CD4-positive, CD25-positive, alpha-beta regulatory T cell (primary cell): ENCODE measurements around the gene PTCRA. TPM values are rescaled to one million over a fixed set of nuclear protein-coding genes. Genes with fewer than 3 reads are reported as not detected.

Experiments used
- ATAC-seq, 2 donors: fragments of 150-1000 bp; cut with Tn5 transposase; one replicate each; pipeline ENCODE4 v1.10.0; 2021; ENCODE audit warnings: low read depth in 2 of 2, moderate number of reproducible peaks in 2 of 2, moderate library complexity in 1 of 2
- DNase-seq, 3 donors: peaks; one replicate each; pipeline versions ENCODE4 v3.0.0 to v3.0.0-alpha.2; 2012 to 2022; ENCODE audit warnings: mixed read lengths in 1 of 3
- H3K27ac ChIP-seq: one replicate; pipeline ENCODE4 v1.7.0; 2013; ENCODE audit warnings: mild to moderate bottlenecking, low read length; ENCODE audit not compliant: insufficient read depth, poor library complexity, severe bottlenecking
- H3K27me3 ChIP-seq: one replicate; pipeline ENCODE4 v1.7.0; 2013; ENCODE audit warnings: low read length; ENCODE audit not compliant: control insufficient read depth, insufficient read depth
- H3K36me3 ChIP-seq: one replicate; pipeline ENCODE4 v1.7.0; 2013; ENCODE audit warnings: mild to moderate bottlenecking, low read length, moderate library complexity; ENCODE audit not compliant: control insufficient read depth, insufficient read depth
- H3K4me1 ChIP-seq: 2 replicates; pipeline ENCODE4 v1.7.0; 2013; ENCODE audit warnings: mild to moderate bottlenecking, low read length; ENCODE audit not compliant: insufficient read depth, control insufficient read depth, poor library complexity, severe bottlenecking
- H3K4me3 ChIP-seq: one replicate; pipeline ENCODE4 v1.7.0; 2013; ENCODE audit warnings: low read depth, mild to moderate bottlenecking, low read length, moderate library complexity
- H3K9me3 ChIP-seq, 2 experiments: 1 replicate in 1 of 2; 2 replicates in 1 of 2; pipeline ENCODE4 v1.7.0; 2013; ENCODE audit warnings: low read length in 2 of 2, mild to moderate bottlenecking in 1 of 2, moderate library complexity in 1 of 2; ENCODE audit not compliant: control insufficient read depth in 2 of 2
- H3K27ac Mint-ChIP-seq, 3 donors: one replicate each; pipeline ENCODE4 v1.8.0; 2020 to 2022; ENCODE audit warnings: mild to moderate bottlenecking in 3 of 3, mixed read lengths in 3 of 3, moderate library complexity in 2 of 3
- H3K27me3 Mint-ChIP-seq: one replicate; pipeline ENCODE4 v1.8.0; 2022; ENCODE audit warnings: mild to moderate bottlenecking, mixed read lengths
- H3K36me3 Mint-ChIP-seq: one replicate; pipeline ENCODE4 v1.8.0; 2020; ENCODE audit warnings: mixed read lengths
- H3K4me1 Mint-ChIP-seq, 4 donors: one replicate each; pipeline ENCODE4 v1.8.0; 2020 to 2022; ENCODE audit warnings: mixed read lengths in 4 of 4, mild to moderate bottlenecking in 1 of 4
- H3K4me3 Mint-ChIP-seq, 4 donors: one replicate each; pipeline ENCODE4 v1.8.0; 2020 to 2022; ENCODE audit warnings: mild to moderate bottlenecking in 4 of 4, mixed read lengths in 4 of 4, moderate library complexity in 3 of 4
- H3K9me3 Mint-ChIP-seq, 7 donors: one replicate each; pipeline ENCODE4 v1.8.0; 2020 to 2022; ENCODE audit warnings: mixed read lengths in 7 of 7, mild to moderate bottlenecking in 3 of 7, moderate library complexity in 2 of 7
- polyA plus RNA-seq, 4 donors: library from polyadenylated mRNA; unstranded; fragments of 300-500 nt; fragmentation: Illumina TruSeq; gene quantifications; one replicate each; pipeline ENCODE4 v1.2.3, GENCODE V29; 2021
- total RNA-seq: library from RNA; stranded (reverse); gene quantifications from one replicate; pipeline ENCODE4 v1.2.3, GENCODE V29; 2022

Gene PTCRA
- total and polyA plus RNA-seq, 5 donors from 2014 or later = 1.1 TPM; not detected in 4

GRCh38 chr6:42969934-42970333, 54.1 kb downstream of the PTCRA start:
- H3K4me1 ChIP-seq = no peaks in the 10 kb centered on the region
- Mint-ChIP-seq H3K36me3 (peaks cover 5% of the 10 kb centered on the region), H3K4me3 (no peak overlapping the region), H3K27ac (no peak overlapping the region), H3K27me3 (no peaks in the 10 kb centered on the region), H3K4me1 (peaks cover 2 to 13% (median 6%) of the 10 kb centered on the region in 4 donors), H3K9me3 (no peaks in the 10 kb centered on the region)
- H3K27me3 ChIP-seq = no peaks in the 10 kb centered on the region
- H3K4me3 ChIP-seq = no peak overlapping the region
- H3K36me3 ChIP-seq = peaks cover 13% of the 10 kb centered on the region
- H3K27ac ChIP-seq = no peak overlapping the region
- H3K9me3 ChIP-seq = no peaks in the 10 kb centered on the region
- ATAC-seq (no peak), DNase-seq (no peak)

- Histone ChIP-seq H3K4me1 (no peaks in the 10 kb centered on the region), H3K27ac (no peak overlapping the region), H3K36me3 (peaks cover 9% of the 10 kb centered on the region), H3K27me3 (no peaks in the 10 kb centered on the region), H3K9me3 (no peaks in the 10 kb centered on the region), H3K4me3 (no peak overlapping the region)
- H3K9me3 Mint-ChIP-seq = no peaks in the 10 kb centered on the region
- no peak overlapping the region for H3K4me3 Mint-ChIP-seq
- H3K4me1 Mint-ChIP-seq = peaks cover 9 to 21% (median 9%) of the 10 kb centered on the region in 4 donors
- H3K27me3 Mint-ChIP-seq = no peaks in the 10 kb centered on the region
- ATAC-seq (no peak), DNase-seq (no peak)
- peak overlapping the region in 1 of 3 donors; percentile 15 for H3K27ac Mint-ChIP-seq
- peaks cover 5% of the 10 kb centered on the region for H3K36me3 Mint-ChIP-seq
These were observed 55.2 kb downstream of the PTCRA start for GRCh38 chr6:42970871-42971612.

GRCh38 chr6:42971746-42972327, 56.0 kb downstream of the PTCRA start:
- DNase-seq = no peak
- no peak overlapping the region for H3K27ac ChIP-seq
- no peak overlapping the region for H3K27ac Mint-ChIP-seq

GRCh38 chr6:42973926-42974325, 58.1 kb downstream of the PTCRA start:
- H3K4me3 Mint-ChIP-seq = peak overlapping the region in 1 of 4 donors; percentile 61
- H3K36me3 Mint-ChIP-seq = peaks cover 8% of the 10 kb centered on the region
- no peaks in the 10 kb centered on the region for H3K9me3 Mint-ChIP-seq
- DNase-seq (no peak), ATAC-seq (no peak)
- no peak overlapping the region for H3K4me3 ChIP-seq
- H3K9me3 ChIP-seq = no peaks in the 10 kb centered on the region
- H3K27ac ChIP-seq = no peak overlapping the region
- peaks cover 21% of the 10 kb centered on the region for H3K4me1 ChIP-seq
- no peaks in the 10 kb centered on the region for H3K27me3 Mint-ChIP-seq
- H3K4me1 Mint-ChIP-seq = peaks cover 16 to 42% (median 22%) of the 10 kb centered on the region in 4 donors
- H3K36me3 ChIP-seq = peaks cover 7% of the 10 kb centered on the region
- peak overlapping the region in 2 of 3 donors; percentile 86 to 88 for H3K27ac Mint-ChIP-seq
- H3K27me3 ChIP-seq = no peaks in the 10 kb centered on the region

More at GRCh38 chr6:42971746-42972327, 56.0 kb downstream of the PTCRA start:
- peaks cover 12 to 29% (median 15%) of the 10 kb centered on the region in 4 donors for H3K4me1 Mint-ChIP-seq
- no peak overlapping the region for H3K4me3 Mint-ChIP-seq
- no peak overlapping the region for H3K4me3 ChIP-seq
- H3K4me1 ChIP-seq = peaks cover 4% of the 10 kb centered on the region
- no peaks in the 10 kb centered on the region for H3K9me3 ChIP-seq
- H3K9me3 Mint-ChIP-seq = no peaks in the 10 kb centered on the region
- H3K36me3 Mint-ChIP-seq = peaks cover 6% of the 10 kb centered on the region
- no peak for ATAC-seq
- H3K27me3 ChIP-seq = no peaks in the 10 kb centered on the region
- H3K36me3 ChIP-seq = peaks cover 9% of the 10 kb centered on the region
- H3K27me3 Mint-ChIP-seq = no peaks in the 10 kb centered on the region

- H3K9me3 Mint-ChIP-seq = no peaks in the 10 kb centered on the region
- H3K9me3 ChIP-seq = no peaks in the 10 kb centered on the region
- H3K27me3 Mint-ChIP-seq = no peaks in the 10 kb centered on the region
- peak overlapping the region in 2 of 4 donors; percentile 5 to 32 for H3K4me3 Mint-ChIP-seq
- H3K27ac Mint-ChIP-seq = peak overlapping the region in 1 of 3 donors; percentile 46
- peaks cover 8% of the 10 kb centered on the region for H3K36me3 Mint-ChIP-seq
- H3K27me3 ChIP-seq = no peaks in the 10 kb centered on the region
- no peak overlapping the region for H3K4me3 ChIP-seq
- no peak for ATAC-seq
- peaks cover 29% of the 10 kb centered on the region for H3K4me1 ChIP-seq
- H3K4me1 Mint-ChIP-seq = peaks cover 22 to 53% (median 30%) of the 10 kb centered on the region in 4 donors
- H3K36me3 ChIP-seq = peaks cover 4% of the 10 kb centered on the region
- DNase-seq = no peak
- no peak overlapping the region for H3K27ac ChIP-seq
These were observed 59.2 kb downstream of the PTCRA start for GRCh38 chr6:42974919-42975505.

Other genes with a start within 250 kb of the PTCRA start
- not detected for gene PRPH2, start 193.5 kb upstream of the PTCRA start, total RNA-seq
- under 1 TPM in 3 of 4 donors, not detected in 1; 0.07 to 0.29 (median 0.18) TPM for gene PRPH2, start 193.5 kb upstream of the PTCRA start, polyA plus RNA-seq
- gene TBCC, start 169.9 kb upstream of the PTCRA start, total RNA-seq = 89.2 TPM
- gene TBCC, start 169.9 kb upstream of the PTCRA start, polyA plus RNA-seq = 100 to 1,000 TPM; 117 to 136 (median 134) TPM
- 47.0 TPM for gene BICRAL, start 134.0 kb upstream of the PTCRA start, total RNA-seq
- 1 to 10 TPM; 3.3 to 3.8 (median 3.4) TPM for gene BICRAL, start 134.0 kb upstream of the PTCRA start, polyA plus RNA-seq
- gene RPL7L1, start 36.4 kb upstream of the PTCRA start, total RNA-seq = 64.4 TPM
- 10 to 100 TPM; 48.4 to 60.9 (median 54.2) TPM for gene RPL7L1, start 36.4 kb upstream of the PTCRA start, polyA plus RNA-seq
- gene CNPY3, start 13.4 kb downstream of the PTCRA start, total RNA-seq = 42.9 TPM
- gene CNPY3, start 13.4 kb downstream of the PTCRA start, polyA plus RNA-seq = 10 to 100 TPM; 79.2 to 88.8 (median 84.4) TPM
- 0.99 TPM for gene GNMT, start 44.7 kb downstream of the PTCRA start, total RNA-seq
- gene GNMT, start 44.7 kb downstream of the PTCRA start, polyA plus RNA-seq = under 1 TPM in 1 of 4 donors, not detected in 3; 0.22 TPM
- gene PEX6, start 63.1 kb downstream of the PTCRA start, total RNA-seq = 20.6 TPM
- 10 to 100 TPM; 10.9 to 20.7 (median 15.2) TPM for gene PEX6, start 63.1 kb downstream of the PTCRA start, polyA plus RNA-seq
- gene PPP2R5D, start 68.5 kb downstream of the PTCRA start, total RNA-seq = 35.4 TPM
- gene PPP2R5D, start 68.5 kb downstream of the PTCRA start, polyA plus RNA-seq = 10 to 100 TPM; 23.0 to 27.3 (median 25.4) TPM
- 27.6 TPM for gene MEA1, start 97.9 kb downstream of the PTCRA start, total RNA-seq
- gene MEA1, start 97.9 kb downstream of the PTCRA start, polyA plus RNA-seq = 100 to 1,000 TPM in 1 of 4 donors, 10 to 100 TPM in 3; 71.5 to 121 (median 79.3) TPM
- gene KLHDC3, start 98.2 kb downstream of the PTCRA start, total RNA-seq = 38.6 TPM
- gene KLHDC3, start 98.2 kb downstream of the PTCRA start, polyA plus RNA-seq = 100 to 1,000 TPM; 119 to 130 (median 126) TPM
- 33.3 TPM for gene RRP36, start 105.6 kb downstream of the PTCRA start, total RNA-seq
- 10 to 100 TPM; 61.9 to 82.2 (median 71.6) TPM for gene RRP36, start 105.6 kb downstream of the PTCRA start, polyA plus RNA-seq
- 7.7 TPM for gene CUL7, start 137.8 kb downstream of the PTCRA start, total RNA-seq
- gene CUL7, start 137.8 kb downstream of the PTCRA start, polyA plus RNA-seq = 1 to 10 TPM; 2.1 to 3.5 (median 2.4) TPM
- gene MRPL2, start 143.4 kb downstream of the PTCRA start, total RNA-seq = 29.3 TPM
- 10 to 100 TPM; 45.2 to 52.6 (median 48.3) TPM for gene MRPL2, start 143.4 kb downstream of the PTCRA start, polyA plus RNA-seq
- 33.5 TPM for gene KLC4, start 143.6 kb downstream of the PTCRA start, total RNA-seq
- gene KLC4, start 143.6 kb downstream of the PTCRA start, polyA plus RNA-seq = 10 to 100 TPM in 3 of 4 donors, 1 to 10 TPM in 1; 9.3 to 15.5 (median 12.6) TPM
- gene PTK7, start 160.3 kb downstream of the PTCRA start, total RNA-seq = 2.3 TPM
- gene PTK7, start 160.3 kb downstream of the PTCRA start, polyA plus RNA-seq = under 1 TPM in 1 of 4 donors, not detected in 3; 0.25 TPM